Activated naive CD4-positive, alpha-beta T cell treated with anti-CD3 and anti-CD28 coated beads, Interleukin-2, amount 50 U/mL, for 16 hours (primary cell): ENCODE results near the gene SLC5A2.

Source experiments
- DNase-seq: peaks from one replicate; pipeline ENCODE4 v3.0.0-alpha.2; 2020

The SLC5A2 gene

DNA sequence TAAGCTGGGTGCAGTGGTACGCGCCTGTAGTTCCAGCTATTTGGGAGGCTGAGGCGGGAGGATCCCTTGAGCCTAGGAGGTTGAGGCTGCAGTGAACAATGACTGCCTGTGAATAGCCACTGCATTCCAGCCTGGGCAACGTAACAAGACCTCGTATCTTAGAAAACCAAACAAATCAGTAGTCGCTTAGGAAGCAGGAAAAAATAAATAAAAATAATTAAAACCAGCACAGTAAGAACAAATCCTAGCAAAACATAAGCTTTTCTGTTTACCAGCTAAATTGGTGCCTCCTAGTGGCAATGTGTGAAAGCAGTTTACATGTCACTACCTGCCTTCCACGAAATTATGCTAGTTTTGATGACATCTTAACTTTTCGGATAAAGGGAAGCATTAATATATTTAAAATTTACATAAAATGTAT is 22.3 kb upstream of the SLC5A2 start:
- DNase-seq: no peak

DNA sequence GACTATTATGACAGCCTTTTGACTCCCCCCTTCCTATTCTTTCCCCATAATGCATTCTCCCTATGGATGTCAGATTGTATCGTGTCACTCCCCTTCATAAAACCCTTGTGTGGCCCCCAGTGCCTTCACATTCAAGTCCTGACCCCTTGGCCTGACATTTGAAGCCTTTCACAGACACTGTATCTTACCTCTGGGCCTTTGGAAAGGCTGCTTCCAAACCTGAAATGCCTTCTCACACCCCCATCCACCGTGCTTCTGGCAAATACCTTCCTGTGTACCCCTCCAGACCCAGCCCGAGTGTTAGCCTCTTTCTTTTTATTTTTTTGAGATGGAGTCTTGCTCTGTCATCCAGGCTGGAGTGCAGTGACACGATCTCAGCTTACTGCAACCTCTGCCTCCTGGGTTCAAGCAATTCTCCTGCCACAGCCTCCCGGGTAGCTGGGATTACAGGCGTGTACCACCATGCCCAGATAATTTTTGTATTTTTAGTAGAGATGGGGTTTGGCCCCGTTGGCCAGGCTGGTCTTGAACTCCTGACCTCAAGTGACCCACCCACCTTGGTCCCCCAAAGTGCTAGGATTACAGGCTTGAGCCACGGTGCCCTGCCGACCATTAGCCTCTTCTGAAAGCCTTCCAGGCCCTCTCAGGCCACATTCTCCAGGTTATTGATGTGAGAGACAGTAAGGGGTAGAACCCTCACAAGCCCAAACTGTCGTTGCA is 21.6 kb upstream of the SLC5A2 start:
- DNase-seq: no peak

DNA sequence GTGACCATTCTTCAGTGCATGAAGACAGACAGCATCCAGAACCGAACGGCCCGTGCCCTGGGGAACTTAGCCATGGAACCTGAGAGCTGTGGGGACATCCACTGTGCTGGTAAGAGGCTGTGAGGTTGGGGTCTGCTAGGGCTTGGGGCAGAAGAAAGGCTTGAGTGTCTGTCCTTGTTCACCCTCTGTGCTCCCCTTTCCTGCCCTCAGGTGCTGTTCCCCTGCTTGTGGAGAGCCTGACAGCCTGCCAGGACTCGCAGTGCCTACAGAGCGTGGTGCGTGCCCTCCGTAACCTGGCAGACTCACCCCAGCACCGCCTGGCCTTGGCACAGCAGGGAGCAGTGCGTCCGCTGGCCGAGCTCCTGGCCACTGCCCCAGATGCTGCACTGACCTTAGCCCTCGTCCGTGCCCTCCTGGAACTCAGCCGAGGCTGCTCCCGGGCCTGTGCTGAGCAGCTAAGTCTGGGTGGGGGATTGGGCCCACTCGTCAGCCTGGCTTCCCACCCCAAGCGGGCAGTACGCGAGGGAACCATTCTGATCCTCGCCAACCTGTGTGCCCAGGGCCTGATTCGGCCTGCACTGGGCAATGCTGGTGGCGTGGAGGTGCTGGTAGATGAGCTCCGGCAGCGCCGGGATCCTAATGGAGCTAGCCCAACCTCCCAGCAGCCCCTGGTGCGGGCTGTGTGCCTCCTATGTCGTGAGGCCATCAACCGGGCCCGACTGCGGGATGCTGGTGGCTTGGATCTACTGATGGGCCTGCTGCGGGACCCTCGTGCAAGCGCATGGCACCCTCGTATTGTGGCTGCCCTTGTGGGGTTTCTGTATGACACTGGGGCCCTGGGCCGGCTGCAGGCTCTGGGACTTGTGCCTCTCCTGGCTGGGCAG is 20.8 kb upstream of the SLC5A2 start:
- no peak for DNase-seq

DNA sequence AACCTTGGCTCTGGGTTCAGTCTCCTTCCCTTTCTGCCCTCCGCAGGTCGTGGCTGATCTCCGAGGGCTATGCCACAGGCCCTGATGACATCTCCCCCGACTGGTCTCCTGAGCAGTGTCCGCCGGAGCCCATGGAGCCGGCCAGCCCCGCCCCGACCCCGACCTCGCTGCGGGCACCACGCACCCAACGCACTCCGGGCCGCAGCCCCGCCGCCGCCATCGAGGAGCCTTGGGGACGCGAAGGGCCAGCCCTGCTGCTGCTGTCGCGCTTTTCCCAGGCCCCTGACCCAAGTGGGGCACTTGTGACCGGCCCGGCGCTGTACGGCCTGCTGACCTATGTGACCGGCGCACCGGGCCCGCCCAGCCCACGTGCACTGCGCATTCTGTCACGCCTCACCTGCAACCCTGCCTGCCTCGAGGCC is 18.6 kb upstream of the SLC5A2 start:
- no peak for DNase-seq

DNA sequence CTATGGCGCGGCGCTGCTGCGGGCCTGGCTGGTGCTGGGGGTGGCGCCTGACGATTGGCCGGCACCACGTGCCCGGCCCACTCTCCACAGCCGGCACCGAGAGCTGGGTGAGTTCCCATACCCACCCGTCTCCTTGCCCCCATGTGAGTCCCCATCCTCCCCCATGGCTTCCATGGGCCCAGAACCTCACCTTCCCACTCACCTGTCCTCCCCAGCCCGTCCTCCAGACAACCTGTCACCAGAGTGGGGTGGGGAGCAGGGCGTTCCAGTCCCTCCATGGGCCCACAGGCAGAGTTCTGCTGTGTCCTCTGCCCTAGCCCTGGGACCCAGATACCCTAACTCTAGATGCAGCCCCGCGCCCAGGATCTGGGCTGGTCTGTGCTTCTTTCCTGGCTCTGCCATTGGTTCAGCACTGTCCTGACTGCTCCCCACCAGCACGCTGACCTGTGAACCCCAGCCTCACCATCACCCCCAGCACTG is 18.1 kb upstream of the SLC5A2 start:
- DNase-seq: no peak

DNA sequence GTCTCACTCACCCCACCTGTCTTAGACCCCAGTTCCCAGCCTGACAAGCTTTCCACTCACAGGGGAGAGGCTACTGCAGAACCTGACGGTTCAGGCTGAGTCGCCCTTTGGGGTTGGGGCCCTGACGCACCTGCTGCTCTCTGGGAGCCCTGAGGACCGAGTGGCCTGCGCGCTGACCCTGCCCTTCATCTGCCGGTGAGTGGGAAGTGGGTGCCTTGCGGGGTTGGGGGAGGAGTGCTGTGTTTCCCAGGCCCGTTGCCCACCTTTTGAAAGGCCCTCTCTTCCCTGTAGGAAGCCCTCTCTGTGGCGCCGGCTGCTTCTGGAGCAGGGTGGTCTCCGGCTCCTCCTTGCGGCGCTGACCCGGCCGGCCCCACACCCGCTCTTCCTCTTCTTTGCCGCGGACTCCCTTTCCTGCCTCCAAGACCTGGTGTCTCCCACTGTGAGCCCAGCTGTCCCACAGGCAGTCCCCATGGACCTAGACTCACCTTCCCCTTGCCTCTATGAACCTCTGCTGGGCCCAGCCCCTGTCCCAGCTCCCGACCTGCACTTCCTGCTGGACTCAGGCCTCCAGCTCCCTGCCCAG is 17.0 kb upstream of the SLC5A2 start:
- DNase-seq: no peak

DNA sequence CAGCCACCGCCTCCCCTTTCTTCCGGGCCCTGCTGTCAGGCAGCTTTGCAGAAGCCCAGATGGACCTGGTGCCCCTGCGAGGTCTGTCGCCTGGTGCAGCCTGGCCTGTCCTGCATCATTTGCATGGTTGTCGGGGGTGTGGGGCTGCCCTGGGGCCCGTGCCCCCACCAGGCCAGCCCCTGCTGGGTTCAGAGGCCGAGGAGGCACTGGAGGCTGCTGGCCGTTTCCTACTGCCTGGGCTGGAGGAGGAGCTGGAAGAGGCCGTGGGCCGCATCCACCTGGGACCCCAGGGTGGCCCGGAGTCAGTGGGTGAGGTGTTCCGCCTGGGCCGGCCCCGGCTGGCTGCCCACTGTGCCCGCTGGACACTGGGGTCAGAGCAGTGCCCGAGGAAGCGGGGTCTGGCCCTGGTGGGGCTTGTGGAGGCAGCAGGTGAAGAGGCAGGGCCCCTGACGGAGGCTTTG is 16.5 kb upstream of the SLC5A2 start:
- no peak for DNase-seq

DNA sequence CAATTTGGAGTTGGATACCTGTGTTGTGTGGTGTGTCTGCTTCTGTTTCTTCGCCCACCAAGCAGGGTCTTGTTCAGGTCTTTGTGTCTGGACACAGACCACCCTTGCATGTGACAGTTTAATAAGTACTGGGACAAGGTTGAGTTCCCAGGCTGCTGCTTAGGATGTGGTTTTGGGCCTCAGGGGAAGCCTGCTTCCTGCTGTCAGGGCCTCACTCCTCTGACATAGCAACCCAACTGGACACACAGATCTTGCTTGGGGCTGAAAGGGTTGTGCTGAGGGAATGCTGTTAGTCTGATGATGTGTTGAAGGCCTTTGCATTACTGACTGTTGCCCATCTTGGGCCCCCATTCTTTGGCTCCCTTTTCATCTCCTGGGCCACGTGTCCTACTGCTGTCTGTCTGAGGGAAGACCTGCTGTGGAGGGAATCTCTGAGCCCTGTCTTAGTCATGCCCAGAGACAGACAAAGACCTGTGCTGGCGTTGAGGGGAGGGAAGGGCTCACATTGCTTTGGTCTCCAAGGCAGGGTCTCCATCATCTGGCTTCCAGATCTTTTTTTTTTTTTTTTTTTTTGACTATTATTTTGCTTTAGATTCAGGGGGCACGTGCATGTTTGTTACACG is 15.7 kb upstream of the SLC5A2 start:
- no peak for DNase-seq

DNA sequence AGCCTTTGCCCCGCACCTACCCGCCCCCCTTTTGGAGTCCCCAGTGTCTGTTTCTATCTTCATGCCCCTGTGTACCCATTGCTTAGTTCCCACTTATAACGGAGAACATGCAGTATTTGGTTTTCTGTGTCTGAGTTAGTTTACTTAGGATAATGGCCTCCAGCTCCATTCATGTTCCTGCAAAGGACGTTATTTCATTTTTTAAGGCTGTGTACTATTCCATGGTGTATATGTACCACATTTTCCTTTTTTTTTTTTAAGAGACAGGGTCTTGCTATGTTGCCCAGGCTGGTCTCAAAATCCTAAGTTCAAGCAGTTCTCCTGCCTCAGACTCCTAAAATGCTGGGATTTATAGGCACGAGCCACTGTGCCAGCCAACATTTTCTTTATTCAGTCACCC is 15.1 kb upstream of the SLC5A2 start:
- no peak for DNase-seq

DNA sequence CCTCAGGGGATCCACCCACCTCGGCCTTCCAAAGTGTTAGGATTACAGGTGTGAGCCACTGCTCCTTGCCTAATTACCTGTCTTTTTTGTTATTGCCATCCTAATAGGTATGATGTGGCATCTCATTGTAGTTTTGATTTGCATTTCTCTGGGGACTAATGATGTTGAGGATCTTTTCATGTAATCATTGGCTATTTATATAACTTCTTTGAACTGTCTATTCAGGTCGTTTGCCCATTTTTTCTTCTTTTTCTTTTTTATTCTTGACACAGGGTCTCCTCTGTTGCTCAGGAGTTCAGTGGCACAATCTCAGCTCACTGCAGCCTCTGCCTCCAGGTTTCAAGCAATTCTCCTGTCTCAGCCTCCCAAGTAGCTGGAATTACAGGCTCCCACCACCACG is 12.3 kb upstream of the SLC5A2 start:
- DNase-seq: no peak

DNA sequence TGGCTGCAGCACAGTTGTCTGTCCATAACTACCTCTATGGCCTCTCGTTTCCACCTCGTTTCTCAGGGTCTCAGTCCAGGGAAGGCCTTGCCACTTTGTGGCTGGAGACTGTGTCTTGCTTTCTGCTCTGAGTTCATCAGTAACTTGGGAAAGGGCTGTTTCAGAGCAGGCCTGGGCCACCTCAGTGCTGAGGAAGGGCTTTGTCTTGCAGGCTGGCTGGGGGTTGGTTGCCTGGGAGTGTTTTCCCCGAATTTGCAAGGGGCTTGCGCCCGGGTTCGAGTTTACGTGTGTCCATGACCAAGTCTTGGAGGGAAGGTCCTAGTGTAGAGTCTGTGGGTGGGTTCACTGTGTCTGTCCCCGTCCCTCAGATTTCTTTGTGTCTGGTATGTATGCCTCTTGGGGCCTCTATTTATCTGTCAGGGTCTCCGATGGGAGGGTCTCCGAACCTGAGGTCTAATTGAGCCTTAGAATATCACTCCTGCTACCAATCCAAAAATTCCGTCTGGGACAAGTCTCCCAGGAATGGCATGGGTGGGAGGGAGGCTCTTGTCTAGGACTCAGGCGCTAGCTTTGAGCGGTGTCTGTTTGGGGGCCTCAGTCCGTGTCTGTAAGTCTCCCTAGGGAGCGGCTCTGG is 11.6 kb upstream of the SLC5A2 start:
- no peak for DNase-seq

DNA sequence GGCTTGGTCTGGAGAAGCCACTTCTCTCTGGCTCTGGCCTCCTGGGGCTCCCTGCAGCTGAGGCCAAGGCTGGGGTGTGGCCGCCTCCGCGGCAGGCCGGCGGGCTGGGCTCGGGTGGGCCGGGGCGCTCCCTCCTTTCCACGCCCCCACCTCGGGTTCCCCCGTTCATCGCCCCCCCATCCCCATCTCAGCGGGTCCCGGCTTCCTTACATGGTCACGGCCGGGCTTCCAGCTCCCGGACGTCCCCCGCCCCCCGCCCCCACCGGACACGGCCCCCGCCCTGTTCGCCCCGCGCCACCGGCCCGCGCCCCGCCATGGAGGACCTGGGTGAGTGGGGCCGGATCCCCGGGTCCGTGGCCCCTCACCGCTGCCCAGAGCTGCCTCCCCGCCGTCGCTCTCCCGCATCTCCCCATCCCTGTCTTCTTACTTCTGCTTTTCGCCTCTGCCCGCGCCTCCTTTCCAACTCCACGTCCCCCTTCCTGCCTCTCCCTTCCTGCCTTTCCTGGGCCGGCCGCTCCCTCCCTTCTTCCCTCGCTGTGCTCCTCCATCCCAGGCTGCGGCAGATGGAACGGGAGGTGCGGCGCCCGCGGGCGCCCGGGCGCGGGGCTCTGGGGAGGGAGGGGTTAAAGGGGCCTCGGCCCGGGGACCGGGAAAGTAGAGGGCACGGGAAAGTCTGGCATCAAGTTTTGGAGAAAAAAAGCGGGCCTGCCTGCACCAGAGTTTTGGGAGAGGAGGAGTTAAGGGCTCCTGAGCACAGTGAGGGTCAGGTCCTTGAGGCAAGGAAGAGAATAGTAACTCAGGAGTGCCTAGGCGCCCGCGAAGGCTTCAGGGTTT is 10.8 kb upstream of the SLC5A2 start, which contains the start of gene TGFB1I1:
Gene TGFB1I1 (plus strand): TSS at position 278 of the 834 bp plus-strand sequence. CDS start 37 bp downstream, at position 315.
- no peak for DNase-seq

DNA sequence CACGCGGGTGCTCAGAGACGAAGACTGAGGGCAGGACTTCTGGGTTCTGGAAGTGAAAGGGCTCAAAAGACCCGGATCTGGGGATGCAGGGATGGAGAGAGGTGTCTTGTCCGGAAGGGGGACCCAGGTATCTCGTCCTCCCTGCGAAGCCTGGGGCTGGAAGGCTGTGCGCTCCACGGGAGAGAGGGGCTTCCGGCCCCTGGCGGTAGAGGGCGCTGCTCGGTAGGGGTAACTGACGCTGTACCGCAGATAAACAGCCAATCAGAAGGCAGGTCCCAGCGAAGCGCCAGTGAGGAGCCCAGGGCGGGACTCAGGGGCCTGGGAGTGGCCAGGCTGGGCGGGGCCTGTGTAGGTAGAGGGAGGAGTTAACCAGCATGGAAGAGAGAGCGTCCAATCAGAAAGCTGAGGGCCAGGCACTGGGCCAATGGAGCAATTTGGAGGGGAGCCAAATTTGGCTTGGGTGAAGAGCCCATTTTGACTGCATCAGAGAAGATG is 10.2 kb upstream of the SLC5A2 start:
- peak; percentile 33 for DNase-seq

DNA sequence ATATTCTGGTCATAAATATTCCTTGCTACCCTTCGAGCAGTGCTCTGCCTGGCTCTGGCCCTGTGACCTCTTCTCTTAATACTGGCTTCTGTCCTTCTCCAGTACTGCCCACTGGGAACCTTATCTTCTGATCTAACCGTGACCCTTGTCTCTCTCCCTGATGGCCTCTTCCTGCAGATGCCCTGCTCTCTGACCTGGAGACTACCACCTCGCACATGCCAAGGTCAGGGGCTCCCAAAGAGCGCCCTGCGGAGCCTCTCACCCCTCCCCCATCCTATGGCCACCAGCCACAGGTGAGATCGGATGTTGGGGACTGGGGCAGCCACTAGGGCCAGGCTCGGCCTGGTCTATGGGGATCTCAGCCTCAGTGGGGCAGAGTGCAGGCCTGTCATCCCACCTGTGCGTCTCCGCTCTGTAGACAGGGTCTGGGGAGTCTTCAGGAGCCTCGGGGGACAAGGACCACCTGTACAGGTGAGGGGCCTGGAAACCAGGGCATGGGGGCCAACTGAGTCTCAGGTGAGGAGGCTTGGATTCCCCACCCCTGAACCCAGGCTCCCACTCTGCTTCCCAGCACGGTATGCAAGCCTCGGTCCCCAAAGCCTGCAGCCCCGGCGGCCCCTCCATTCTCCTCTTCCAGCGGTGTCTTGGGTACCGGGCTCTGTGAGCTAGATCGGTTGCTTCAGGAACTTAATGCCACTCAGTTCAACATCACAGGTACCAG is 9.5 kb upstream of the SLC5A2 start:
- no peak for DNase-seq

DNA sequence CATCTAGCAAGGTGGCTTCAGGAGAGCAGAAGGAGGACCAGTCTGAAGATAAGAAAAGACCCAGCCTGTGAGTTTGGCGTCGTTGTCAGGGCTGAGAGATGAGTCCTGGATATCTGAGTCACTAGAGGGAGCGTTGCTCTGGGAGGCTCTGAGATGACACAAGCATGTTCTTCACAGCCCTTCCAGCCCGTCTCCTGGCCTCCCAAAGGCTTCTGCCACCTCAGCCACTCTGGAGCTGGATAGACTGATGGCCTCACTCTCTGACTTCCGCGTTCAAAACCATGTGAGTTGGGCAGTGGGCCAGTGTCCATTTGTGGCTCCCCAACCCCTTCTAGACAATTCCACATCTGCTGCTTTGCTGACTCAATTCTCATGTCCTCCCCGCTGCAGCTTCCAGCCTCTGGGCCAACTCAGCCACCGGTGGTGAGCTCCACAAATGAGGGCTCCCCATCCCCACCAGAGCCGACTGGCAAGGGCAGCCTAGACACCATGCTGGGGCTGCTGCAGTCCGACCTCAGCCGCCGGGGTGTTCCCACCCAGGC is 8.7 kb upstream of the SLC5A2 start:
- no peak for DNase-seq

DNA sequence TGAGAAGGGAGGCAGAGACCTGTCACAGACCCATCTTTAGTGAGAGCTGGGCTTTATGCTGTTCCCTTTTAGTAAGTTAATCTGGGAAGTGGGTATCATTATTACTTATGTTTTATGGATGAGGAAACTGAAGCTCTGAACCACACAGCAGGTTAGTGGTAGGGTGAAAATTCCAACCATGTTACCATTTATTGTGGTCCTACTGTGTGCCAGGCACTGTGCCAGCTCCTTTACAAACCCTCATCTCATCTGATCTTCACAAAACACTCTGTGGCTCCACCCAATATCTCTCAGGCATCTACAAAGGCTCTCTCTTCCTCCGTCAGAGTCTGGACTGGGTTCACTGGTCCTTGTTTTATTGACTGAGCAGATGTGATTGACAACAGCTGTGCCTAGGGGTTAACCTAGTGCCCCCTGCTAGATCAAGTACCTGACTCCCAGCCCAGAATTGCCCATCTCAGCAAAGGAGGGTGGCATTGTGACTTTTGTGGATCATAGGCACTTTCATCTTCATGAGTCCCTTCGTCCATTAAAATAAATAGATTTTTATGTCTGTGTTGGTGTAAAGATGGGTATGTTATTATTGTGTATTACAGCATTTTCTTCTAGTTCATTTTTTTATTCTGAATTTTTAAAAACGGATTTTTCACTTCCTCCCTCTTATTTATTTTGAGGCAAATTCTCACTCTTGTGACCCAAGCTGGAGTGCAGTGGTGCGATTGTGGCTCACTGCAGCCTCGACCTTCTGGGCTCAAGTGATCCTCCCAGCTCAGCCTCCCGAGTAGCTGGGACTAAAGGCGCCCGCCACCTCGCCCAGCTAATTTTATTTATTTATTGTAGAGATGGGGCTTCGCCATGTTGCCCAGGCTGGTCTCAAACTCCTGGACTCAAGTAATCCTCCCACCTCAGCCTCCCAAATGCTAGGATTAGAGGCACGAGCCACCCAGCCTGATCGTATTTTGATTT is 7.9 kb upstream of the SLC5A2 start:
- DNase-seq: no peak

DNA sequence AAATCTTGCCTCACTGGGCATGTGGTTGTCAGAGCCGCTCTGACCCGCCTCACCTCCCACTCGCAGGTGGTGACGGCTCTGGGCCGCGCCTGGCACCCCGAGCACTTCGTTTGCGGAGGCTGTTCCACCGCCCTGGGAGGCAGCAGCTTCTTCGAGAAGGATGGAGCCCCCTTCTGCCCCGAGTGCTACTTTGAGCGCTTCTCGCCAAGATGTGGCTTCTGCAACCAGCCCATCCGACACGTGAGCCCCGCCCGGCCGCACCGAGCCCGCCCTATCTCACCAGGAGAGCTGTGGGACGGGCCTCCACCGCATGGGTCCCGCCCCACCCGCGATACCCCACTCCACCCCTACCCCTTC is 7.0 kb upstream of the SLC5A2 start:
- DNase-seq: no peak

DNA sequence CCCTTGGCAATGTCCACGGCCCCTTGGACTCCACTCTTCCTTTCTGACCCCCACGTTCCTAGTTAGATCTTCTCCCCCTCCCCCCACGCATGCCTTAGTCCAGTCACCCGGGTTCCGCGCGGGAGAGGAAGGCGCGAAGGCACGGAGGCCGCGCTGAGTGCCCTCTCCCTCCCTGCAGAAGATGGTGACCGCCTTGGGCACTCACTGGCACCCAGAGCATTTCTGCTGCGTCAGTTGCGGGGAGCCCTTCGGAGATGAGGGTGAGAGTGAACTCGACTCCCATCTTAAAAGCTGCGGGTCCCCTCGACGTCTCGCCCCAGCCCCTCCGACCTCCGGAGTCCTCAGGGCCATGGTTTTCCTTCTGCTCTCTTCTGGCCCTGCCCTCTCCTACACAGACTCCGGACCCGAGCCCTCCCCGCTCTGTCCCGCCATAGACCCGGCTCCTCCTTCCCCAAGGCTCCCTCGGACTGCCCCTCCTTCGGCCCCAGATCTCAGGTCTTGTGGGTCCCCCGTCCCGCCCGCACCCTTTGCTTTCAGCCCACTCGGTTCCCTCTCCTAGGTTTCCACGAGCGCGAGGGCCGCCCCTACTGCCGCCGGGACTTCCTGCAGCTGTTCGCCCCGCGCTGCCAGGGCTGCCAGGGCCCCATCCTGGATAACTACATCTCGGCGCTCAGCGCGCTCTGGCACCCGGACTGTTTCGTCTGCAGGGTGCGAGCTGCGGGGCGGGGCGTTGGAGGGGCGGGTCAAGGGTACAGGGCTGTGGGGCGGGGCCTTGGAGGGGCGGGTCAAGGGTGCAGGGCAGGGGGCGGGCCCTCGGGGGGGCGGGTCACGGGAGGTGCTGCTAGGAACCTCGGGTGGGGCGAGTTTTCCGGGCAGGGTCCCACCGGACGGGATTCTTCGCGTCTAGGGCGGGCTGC is 6.4 kb upstream of the SLC5A2 start:
- peak; percentile 90 for DNase-seq
